GM23338 (cell line): ENCODE measurements around the gene TUBG1. TPM values are rescaled to one million over a fixed set of nuclear protein-coding genes. Genes with fewer than 3 reads are reported as not detected.
"Not testable (repeated sequence)": the region's sequence is repeated elsewhere in the genome, so short reads cannot be mapped to it uniquely, and the experiment has no call there.

Source experiments
- ATAC-seq: fragments of 200-7000 bp; cut with Tn5 transposase; 3 replicates; pipeline ENCODE4 v1.9.1; 2020
- DNase-seq: peaks from one replicate; pipeline ENCODE4 v3.0.0-alpha.2; 2015; ENCODE audit warnings: low spot score
- H2AFZ ChIP-seq: fragments of 200-600 bp; sonication (generic); 2 replicates; pipeline ENCODE4 v1.8.0; 2016; ENCODE audit warnings: antibody characterized with exemption, mild to moderate bottlenecking, moderate library complexity
- H3F3A ChIP-seq: fragments of 200-600 bp; sonication (generic); replicated peaks from 2 replicates; pipeline ENCODE4 v1.8.0; 2017; ENCODE audit warnings: antibody characterized with exemption, mixed run types, low read depth
- H3K27ac ChIP-seq: fragments of 200-600 bp; sonication (generic); 2 replicates; pipeline ENCODE4 v1.6.1; 2016; ENCODE audit warnings: low read depth
- H3K27me3 ChIP-seq: fragments of 200-600 bp; sonication (generic); 2 replicates; pipeline ENCODE4 v1.8.0; 2016; ENCODE audit warnings: mild to moderate bottlenecking, mixed run types, moderate library complexity; ENCODE audit not compliant: insufficient read depth
- H3K36me3 ChIP-seq: fragments of 200-600 bp; sonication (generic); 2 replicates; pipeline ENCODE4 v1.8.0; 2016; ENCODE audit warnings: mild to moderate bottlenecking; ENCODE audit not compliant: insufficient read depth
- H3K4me1 ChIP-seq: fragments of 200-600 bp; sonication (generic); 2 replicates; pipeline ENCODE4 v1.8.0; 2016; ENCODE audit warnings: mild to moderate bottlenecking, moderate library complexity; ENCODE audit not compliant: insufficient read depth
- H3K4me2 ChIP-seq: fragments of 200-600 bp; sonication (generic); 2 replicates; pipeline ENCODE4 v1.7.1; 2017; ENCODE audit warnings: mixed run types
- H3K4me3 ChIP-seq: fragments of 200-600 bp; sonication (generic); 2 replicates; pipeline ENCODE4 v1.6.1; 2016; ENCODE audit warnings: mixed run types
- H3K79me2 ChIP-seq: fragments of 200-600 bp; sonication (generic); replicated peaks from 2 replicates; pipeline ENCODE4 v1.8.0; 2017; ENCODE audit warnings: mild to moderate bottlenecking; ENCODE audit not compliant: insufficient read depth
- H3K9me2 ChIP-seq: fragments of 200-600 bp; sonication (generic); 2 replicates; pipeline ENCODE4 v1.8.0; 2017; ENCODE audit not compliant: insufficient read depth
- H4K20me1 ChIP-seq: fragments of 200-600 bp; sonication (generic); replicated peaks from 2 replicates; pipeline ENCODE4 v1.8.0; 2017; ENCODE audit warnings: mild to moderate bottlenecking; ENCODE audit not compliant: insufficient read depth
- H3K27ac Mint-ChIP-seq: 2 replicates; pipeline ENCODE4 v1.8.0; 2020; ENCODE audit warnings: inconsistent platforms, mild to moderate bottlenecking, moderate library complexity, mixed read lengths
- H3K27me3 Mint-ChIP-seq: 3 replicates; pipeline ENCODE4 v1.8.0; 2022; ENCODE audit warnings: low read depth, mild to moderate bottlenecking, moderate library complexity, mixed read lengths, inconsistent platforms; ENCODE audit not compliant: insufficient read depth, poor library complexity
- H3K36me3 Mint-ChIP-seq: 3 replicates; pipeline ENCODE4 v1.8.0; 2021; ENCODE audit warnings: low read depth, mild to moderate bottlenecking, inconsistent platforms, moderate library complexity, mixed read lengths
- H3K4me1 Mint-ChIP-seq: 3 replicates; pipeline ENCODE4 v1.8.0; 2020; ENCODE audit warnings: mild to moderate bottlenecking, inconsistent platforms, mixed read lengths
- H3K4me3 Mint-ChIP-seq: 3 replicates; pipeline ENCODE4 v1.8.0; 2021; ENCODE audit warnings: moderate library complexity, mild to moderate bottlenecking, inconsistent platforms, mixed read lengths
- H3K9me3 Mint-ChIP-seq: 3 replicates; pipeline ENCODE4 v1.8.0; 2020; ENCODE audit warnings: moderate library complexity, mild to moderate bottlenecking, inconsistent platforms, mixed read lengths
- EZH2 ChIP-seq: fragments of 200-600 bp; sonication (generic); IDR thresholded peaks from one replicate; pipeline ENCODE4 v1.8.0; 2017; ENCODE audit warnings: antibody characterized with exemption, mild to moderate bottlenecking, low read depth; ENCODE audit not compliant: unreplicated experiment
- POLR2AphosphoS5 ChIP-seq: IDR thresholded peaks from 2 replicates; pipeline ENCODE4 v1.6.1; 2016; ENCODE audit warnings: antibody characterized with exemption, low read depth
- ZNF114 ChIP-seq: fragments of 250-450 bp; sonication (Bioruptor Pico); IDR thresholded peaks from 2 replicates; pipeline ENCODE4 v1.5.0; 2020; ENCODE audit warnings: mild to moderate bottlenecking, moderate library complexity
- ZNF331 ChIP-seq: fragments of 250-450 bp; sonication (Bioruptor Pico); IDR thresholded peaks from 2 replicates; pipeline ENCODE4 v1.5.0; 2020; ENCODE audit warnings: low read depth, mild to moderate bottlenecking, moderate library complexity
- polyA plus RNA-seq: library from polyadenylated mRNA; unstranded; fragments of >200 nt; fragmentation: Nextera tagmentation; extraction: Ambion mirVana; gene quantifications from 2 replicates; pipeline ENCODE4 v1.2.1, GENCODE V29; 2016
- total RNA-seq: library from RNA; depleted of rRNA; stranded (reverse); fragments of >200 nt; shearing (Covaris generic); gene quantifications from 2 replicates; pipeline ENCODE4 v1.2.3, GENCODE V29; 2014
- TF ChIP-seq, protein P1 (sequence below): IDR thresholded peaks from 2 replicates; pipeline ENCODE4 v1.6.1; 2016; ENCODE audit warnings: antibody characterized with exemption
- TF ChIP-seq, protein P2 (sequence below), 2 experiments: fragments of 200-600 bp in 1 of 2; sonication (generic) in 1 of 2; conservative IDR thresholded peaks; 2 replicates each; pipeline versions ENCODE4 v1.5.1 to v1.6.1; 2016 to 2017; ENCODE audit warnings: antibody characterized with exemption in 2 of 2, low read depth in 2 of 2, mild to moderate bottlenecking in 2 of 2, moderate library complexity in 1 of 2

The TUBG1 gene
- total and polyA plus RNA-seq, 2 experiments from 2014 or later, result 101 to 117 TPM

DNA sequence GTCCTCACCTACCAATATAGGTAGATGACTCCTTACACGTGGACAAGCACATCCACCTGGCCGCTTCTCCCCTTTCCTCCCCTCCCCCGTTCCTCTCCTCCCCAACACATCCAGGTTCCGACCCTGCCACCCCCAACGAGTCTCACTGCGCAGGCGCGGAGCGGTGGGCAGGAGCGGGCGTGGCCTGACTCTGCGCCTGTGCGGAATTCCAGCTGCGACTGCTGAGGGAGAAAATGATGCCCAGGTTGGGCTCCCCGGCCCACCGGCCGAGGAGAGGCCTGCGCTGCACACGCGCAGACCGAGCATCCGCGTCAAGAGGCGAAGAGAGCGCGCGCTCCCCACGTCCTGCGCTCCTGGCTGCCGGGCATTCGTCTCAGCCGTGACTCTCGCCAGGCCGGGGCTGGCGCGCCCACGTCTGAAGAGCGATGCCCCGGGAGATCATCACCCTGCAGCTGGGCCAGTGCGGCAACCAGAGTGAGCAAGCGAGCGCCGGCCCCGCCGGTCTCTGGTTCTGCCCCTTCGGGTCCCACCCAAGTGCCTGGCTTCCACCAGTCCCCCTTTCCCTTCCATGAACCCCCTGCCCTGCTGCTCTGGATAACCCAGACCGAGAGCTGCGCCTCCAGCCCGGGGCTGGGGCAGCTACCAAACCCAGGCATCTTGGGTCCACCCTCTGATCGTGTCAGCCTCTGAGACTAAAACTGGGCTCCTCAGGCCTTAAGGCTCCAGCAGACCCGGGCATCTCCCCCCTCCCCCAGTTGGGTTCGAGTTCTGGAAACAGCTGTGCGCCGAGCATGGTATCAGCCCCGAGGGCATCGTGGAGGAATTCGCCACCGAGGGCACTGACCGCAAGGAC, 49.8 kb downstream of the TUBG1 start, which contains the start of gene TUBG2:
Gene TUBG2, plus strand, starts transcription at position 206 of the 853 bp plus-strand sequence. Its CDS starts 220 bp downstream, at position 426.
- Histone ChIP-seq H3K9me2 (no peaks in the 10 kb centered on the region), H3K4me3 (peak within 1 kb of the TSS; percentile 93), H3K79me2 (no peaks in the 10 kb centered on the region), H3K27ac (peak within 1 kb of the TSS; percentile 53; the same call in 1 of the 2 replicates), H4K20me1 (no peaks in the 10 kb centered on the region; the same call in 1 of the 2 replicates), H3F3A (no peaks in the 10 kb centered on the region), H3K4me1 (peaks cover 6% of the 10 kb centered on the region), H3K4me2 (peak within 1 kb of the TSS; percentile 98), H3K27me3 (no peaks in the 10 kb centered on the region), H2AFZ (peak within 1 kb of the TSS; percentile 77), H3K36me3 (no peaks in the 10 kb centered on the region)
- Mint-ChIP-seq H3K9me3 (peaks cover 4% of the 10 kb centered on the region; the same call in 1 of the 3 replicates), H3K36me3 (peaks cover 20% of the 10 kb centered on the region), H3K4me3 (peak within 1 kb of the TSS; percentile 87), H3K4me1 (peaks cover 13% of the 10 kb centered on the region), H3K27me3 (peaks cover 12% of the 10 kb centered on the region), H3K27ac (no peak within 1 kb of the TSS)
- ATAC-seq (peak; percentile 88), DNase-seq (peak; percentile 96)
- TF ChIP-seq ZNF331 (CRISPR knock-in tag), result no peak
- TF ChIP-seq ZNF114 (CRISPR knock-in tag), result no peak
- TF ChIP-seq POLR2AphosphoS5, result peak; percentile 81
- TF ChIP-seq, protein P1, sequence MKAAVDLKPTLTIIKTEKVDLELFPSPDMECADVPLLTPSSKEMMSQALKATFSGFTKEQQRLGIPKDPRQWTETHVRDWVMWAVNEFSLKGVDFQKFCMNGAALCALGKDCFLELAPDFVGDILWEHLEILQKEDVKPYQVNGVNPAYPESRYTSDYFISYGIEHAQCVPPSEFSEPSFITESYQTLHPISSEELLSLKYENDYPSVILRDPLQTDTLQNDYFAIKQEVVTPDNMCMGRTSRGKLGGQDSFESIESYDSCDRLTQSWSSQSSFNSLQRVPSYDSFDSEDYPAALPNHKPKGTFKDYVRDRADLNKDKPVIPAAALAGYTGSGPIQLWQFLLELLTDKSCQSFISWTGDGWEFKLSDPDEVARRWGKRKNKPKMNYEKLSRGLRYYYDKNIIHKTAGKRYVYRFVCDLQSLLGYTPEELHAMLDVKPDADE, result no peak
- TF ChIP-seq, protein P2, sequence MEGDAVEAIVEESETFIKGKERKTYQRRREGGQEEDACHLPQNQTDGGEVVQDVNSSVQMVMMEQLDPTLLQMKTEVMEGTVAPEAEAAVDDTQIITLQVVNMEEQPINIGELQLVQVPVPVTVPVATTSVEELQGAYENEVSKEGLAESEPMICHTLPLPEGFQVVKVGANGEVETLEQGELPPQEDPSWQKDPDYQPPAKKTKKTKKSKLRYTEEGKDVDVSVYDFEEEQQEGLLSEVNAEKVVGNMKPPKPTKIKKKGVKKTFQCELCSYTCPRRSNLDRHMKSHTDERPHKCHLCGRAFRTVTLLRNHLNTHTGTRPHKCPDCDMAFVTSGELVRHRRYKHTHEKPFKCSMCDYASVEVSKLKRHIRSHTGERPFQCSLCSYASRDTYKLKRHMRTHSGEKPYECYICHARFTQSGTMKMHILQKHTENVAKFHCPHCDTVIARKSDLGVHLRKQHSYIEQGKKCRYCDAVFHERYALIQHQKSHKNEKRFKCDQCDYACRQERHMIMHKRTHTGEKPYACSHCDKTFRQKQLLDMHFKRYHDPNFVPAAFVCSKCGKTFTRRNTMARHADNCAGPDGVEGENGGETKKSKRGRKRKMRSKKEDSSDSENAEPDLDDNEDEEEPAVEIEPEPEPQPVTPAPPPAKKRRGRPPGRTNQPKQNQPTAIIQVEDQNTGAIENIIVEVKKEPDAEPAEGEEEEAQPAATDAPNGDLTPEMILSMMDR (conservative IDR thresholded peaks at IDR 0.05; ENCODE audit: low read depth in 2 of 2), result no peak
- TF ChIP-seq EZH2, result no peak

DNA sequence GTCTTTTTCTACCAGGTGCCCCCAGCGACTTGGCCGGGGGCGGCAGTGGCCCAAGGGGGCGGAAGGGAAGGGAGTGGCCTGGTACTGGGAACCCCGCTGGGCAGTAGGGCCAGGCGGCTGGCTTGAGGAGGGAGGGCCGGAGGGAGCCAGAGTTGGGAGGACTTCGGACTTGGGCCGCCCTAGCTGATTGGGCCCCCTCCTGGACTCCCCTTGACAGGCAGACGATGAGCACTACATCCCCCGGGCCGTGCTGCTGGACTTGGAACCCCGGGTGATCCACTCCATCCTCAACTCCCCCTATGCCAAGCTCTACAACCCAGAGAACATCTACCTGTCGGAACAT, 50.4 kb downstream of the TUBG1 start:
- H3K9me3 Mint-ChIP-seq, H4K20me1 ChIP-seq, H3K4me1 Mint-ChIP-seq, H3K9me2 ChIP-seq, H3K27me3 ChIP-seq, H2AFZ ChIP-seq, H3K27ac Mint-ChIP-seq, H3K4me1 ChIP-seq, H3K79me2 ChIP-seq, H3K36me3 ChIP-seq, DNase-seq, H3F3A ChIP-seq: not testable (repeated sequence)
- Mint-ChIP-seq H3K4me3 (peak overlapping the region; percentile 87), H3K27me3 (peaks cover 12% of the 10 kb centered on the region), H3K36me3 (peaks cover 20% of the 10 kb centered on the region)
- Histone ChIP-seq H3K27ac (0 out of 2 replicates have a peak overlapping the region, but pooled peaks have one; percentile 53), H3K4me3 (peak overlapping the region; percentile 93), H3K4me2 (peak overlapping the region; percentile 98)
- ATAC-seq, result peak; percentile 76
